Testis (tissue), 2 donors: ENCODE measurements around the gene GALNT15.

Experiments used
- CTCF ChIP-seq, 3 experiments: fragments of 450-650 bp in 2 of 3; fragments of 200-600 bp in 1 of 3; sonication (generic) in 1 of 3; IDR thresholded peaks; one replicate each; pipeline ENCODE4 v1.5.1; 2016 to 2019; ENCODE audit warnings: antibody characterized with exemption in 3 of 3, mild to moderate bottlenecking in 2 of 3, moderate library complexity in 1 of 3
- POLR2A ChIP-seq: fragments of 450-650 bp; IDR thresholded peaks from one replicate; pipeline ENCODE4 v1.6.1; 2017; ENCODE audit warnings: antibody characterized with exemption, mild to moderate bottlenecking, moderate library complexity

DNA sequence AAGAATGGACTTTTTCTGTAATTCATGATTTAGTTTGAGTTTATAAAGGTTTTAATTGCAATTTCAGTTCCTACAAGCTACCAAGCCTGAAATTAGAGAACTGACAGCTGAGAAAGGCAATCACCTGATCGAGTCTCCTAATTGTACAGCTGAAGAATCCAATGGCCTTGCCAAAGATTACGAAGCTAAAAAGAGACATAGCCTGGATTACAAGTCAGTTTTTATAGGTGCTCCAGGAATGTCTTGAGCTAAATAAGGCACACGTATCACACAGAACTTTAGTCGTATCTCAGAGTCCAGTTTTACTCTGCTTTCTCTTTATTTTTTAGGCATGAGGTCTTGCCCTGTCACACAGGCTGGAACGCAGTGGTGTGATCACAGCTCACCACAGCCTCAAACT lies 83.7 kb downstream of the GALNT15 start:
- TF ChIP-seq CTCF (IDR thresholded peaks at IDR 0.05): no peak
- no peak for TF ChIP-seq POLR2A
